Dedifferentiated amniotic fluid mesenchymal stem cell (primary cell): ENCODE measurements around the gene SFI1.
A peak's percentile ranks its signal among the peaks of the same experiment; 100 is the strongest.

Experiments used
- DNase-seq: peaks from one replicate; pipeline ENCODE4 v3.0.0-alpha.2; 2016; ENCODE audit errors: extremely low spot score

SFI1 gene

GRCh38 chr22:31635638-31636306 is 139.4 kb downstream of the SFI1 start:
- no peak for DNase-seq

DNA sequence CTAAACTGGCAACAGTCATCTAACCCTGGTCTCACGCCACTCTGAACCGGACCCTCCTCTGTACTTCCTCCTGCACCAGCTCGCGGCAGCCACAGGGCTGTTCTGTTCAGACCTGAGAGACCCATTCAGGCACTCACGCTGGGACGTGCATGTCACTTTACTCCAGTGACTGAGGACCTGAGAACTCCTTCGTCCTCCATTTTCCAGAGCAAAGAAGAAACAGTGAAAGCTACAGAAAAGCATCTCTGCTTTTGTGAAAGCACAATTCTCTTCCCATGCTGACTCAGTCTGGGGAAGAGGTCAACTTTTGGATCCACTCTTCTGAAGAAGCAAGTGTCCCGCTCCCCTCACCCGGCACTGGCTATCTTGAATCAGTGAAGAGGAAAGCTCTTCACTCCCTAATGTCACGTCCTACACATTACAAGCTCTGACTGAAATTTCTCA is 141.1 kb downstream of the SFI1 start:
- no peak for DNase-seq

GRCh38 chr22:31637891-31638618 is 141.7 kb downstream of the SFI1 start:
- DNase-seq: no peak

GRCh38 chr22:31639436-31640039 is 143.2 kb downstream of the SFI1 start:
- DNase-seq: no peak

DNA sequence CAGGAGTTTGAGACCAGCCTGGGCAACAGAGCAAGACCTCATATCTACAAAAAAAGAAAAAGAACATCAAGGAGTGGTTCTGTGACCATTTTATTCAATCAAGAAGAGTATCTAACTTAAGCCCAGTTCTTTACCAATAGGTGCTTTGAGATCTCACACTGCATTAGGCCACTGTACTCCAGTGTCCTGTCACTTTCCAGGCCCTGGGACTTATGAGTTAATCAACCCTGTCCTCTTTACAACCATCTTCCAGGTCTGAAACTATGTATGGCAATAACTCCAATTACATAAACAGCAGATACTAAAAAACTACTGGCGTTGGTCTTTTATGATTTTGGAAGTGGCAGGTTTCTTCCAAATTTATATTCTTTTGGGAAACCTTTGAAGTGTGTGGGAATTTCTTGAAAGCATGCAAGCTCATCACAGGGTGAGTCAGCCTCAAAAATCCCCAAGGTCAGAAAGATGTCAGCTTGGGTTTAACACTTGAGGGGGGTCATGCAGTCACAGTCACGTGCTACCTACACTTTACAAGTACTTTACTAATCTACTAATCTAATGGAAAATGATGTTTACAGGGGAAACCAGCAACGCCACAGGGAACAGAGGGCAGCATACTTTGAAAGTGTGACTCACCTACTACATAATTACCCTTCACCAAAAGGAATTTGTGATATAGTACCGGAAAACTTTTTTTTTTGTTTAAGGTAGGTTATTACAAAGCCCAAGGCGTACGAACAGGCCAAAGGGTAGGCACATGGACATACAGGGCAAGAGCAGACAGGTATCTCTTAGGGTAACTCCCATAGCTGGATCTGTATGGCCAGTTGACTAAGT is 150.1 kb downstream of the SFI1 start:
- DNase-seq: no peak

GRCh38 chr22:31647066-31647465 is 150.7 kb downstream of the SFI1 start:
- no peak for DNase-seq

DNA sequence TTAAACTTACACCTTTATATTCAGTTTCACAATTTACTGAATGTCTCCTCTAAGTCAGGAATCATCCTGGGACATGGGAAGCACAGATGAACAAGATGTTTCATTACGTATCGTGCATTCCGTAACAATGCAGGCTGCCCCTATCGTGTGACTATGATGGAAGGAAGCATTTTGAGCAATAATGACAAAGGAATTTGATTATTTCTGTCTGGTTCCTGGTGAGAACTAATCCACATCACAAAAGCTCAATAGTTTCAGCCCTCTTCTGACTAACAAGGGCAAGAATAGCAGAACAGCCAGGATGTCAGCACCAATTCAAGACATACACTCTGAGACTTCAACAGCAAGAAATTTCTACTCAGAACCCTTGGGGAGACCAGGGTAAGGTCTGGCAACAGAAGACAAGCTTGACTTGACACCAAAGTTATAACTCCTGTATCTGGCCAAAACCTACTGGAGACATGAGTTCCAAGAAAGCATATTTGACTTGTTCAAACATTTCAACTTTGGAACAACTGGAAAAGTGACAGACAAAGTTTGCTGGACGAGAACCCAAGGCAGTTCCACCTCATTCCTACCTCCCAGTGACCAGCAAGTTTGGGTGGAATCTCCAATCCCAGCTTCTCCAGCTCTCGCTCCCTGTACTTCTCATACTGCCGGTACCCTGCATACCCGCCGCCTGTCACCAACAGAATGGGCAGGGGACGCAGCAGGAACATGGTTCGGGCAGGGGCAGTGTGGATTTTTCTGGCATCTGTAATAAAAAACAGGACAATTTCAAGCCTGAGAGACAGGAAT is 151.4 kb downstream of the SFI1 start:
- no peak for DNase-seq

DNA sequence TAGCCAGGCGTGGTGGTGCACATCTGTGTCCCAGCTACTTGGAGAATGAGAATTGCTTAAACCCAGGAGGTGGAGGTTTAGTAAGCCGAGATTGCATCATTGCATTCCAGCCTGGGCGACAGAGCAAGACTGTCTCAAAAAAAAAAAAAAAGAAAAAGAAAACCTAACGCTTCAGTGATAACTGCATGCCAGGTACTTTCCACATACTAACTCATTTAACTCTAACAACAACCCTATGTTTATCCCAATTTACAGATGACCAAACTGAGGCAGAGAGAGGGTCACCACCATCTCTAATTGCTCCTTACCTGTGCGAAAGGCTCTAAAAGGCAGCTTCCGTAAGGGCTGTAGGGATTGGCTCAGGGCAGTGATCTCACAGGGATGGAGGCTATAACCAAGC is 154.1 kb downstream of the SFI1 start:
- DNase-seq: peak; percentile 57

DNA sequence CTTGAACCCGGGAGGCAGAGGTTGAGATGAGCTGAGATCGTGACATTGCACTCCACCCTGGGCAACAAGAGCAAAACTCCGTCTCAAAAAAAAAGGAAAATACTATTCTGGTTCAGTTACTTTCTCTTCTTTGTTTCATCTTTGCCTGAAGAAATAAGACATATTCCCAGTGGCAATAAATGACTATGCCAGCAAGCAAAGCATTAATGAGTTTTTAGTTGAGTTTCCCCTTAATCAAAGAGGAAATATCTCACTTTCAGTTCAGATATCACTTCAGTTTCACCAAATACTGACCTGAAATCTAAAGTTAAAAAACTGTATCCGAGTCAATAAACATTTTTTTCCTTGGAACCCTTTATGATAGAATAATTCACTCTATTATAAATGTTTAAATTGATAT is 155.3 kb downstream of the SFI1 start:
- no peak for DNase-seq

DNA sequence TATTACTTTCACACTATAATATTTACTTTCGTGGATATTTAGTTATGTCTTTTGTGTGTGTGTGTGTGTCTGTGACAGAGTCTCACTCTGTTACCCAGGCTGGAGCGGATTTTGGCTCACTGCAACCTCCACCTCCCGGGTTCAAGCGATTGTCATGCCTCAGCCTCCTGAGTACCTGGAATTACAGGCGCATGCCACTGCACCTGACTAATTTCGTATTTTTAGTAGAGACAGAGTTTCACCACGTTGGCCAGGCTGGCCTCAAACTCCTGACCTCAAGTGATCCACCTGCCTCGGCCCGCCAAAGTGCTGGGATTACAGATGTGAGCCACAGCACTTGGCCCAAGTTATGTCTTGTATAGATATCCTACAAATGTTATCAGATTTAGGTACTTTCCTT is 155.8 kb downstream of the SFI1 start:
- no peak for DNase-seq

DNA sequence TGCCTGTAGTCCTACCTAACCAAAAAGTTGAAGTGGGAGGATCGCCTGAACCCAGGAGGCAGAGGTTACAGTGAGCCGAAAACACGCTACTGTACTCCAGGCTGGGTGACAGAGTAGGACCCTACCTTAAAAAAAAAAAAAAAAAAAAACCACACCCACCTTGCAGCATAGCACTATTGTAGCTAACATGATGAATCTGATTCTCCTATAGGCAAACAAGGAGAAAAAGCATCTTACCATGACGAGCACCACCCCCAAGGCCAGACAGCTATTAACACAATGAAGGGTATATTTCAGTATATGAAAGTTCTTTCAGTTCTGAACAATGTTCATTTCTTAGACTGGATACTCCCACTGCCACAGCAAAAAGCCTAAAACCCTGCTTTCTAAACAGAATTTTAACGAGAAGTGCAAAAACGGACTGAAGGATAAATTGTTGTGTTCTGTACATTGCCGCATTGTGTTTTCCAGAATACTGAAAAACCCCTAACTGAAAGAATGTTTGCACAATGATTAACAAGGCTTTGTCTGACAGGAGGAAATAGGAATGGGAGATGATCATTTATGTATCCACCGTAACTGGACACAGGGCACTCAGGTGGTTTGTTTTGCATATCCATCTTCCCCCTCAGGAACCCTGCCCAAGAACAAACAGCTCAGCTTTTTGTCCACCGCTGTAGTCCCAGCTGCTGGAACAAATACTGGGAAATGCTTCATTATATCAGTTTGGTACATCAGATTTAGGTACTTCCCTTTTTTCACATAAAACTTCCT is 156.8 kb downstream of the SFI1 start:
- DNase-seq: no peak

DNA sequence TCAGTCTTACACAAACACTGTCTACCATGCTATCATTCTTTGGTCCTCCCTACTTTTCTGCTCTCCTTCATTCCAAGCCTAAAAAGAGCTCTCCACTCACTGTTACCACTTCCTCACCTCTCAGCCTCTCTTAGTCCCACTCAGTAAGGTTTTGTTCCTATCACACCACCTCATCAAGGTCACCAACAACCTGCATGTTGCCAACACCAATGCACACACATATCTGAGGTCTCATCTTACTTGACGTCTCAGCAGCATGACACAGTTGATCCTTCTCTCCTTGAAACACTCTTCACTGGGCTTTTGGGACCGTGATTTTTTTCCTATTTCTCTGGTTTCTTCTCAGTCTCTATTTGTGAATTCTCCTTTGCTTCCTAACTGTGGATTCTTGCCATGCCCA is 157.6 kb downstream of the SFI1 start:
- DNase-seq: no peak

GRCh38 chr22:31654408-31654807 is 158.1 kb downstream of the SFI1 start:
- no peak for DNase-seq

DNA sequence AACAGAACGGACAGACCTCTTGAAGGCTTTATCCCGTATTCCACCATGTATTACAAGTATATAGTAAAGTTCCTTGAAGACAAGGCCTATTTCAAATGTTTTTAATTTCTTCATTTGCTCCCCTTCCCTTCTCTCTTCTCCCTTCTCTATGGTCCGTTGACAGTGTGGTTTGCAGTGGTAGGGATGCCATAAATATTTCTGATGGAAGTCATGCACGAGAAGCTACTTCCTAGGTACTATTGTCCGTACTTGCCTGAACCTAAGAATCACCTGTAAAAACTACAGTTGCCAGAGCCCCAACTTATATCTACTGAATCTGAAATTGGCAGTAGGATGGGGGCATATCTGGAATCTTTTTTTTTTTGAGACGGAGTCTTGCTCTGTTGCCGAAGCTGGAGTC is 162.9 kb downstream of the SFI1 start:
- DNase-seq: no peak

DNA sequence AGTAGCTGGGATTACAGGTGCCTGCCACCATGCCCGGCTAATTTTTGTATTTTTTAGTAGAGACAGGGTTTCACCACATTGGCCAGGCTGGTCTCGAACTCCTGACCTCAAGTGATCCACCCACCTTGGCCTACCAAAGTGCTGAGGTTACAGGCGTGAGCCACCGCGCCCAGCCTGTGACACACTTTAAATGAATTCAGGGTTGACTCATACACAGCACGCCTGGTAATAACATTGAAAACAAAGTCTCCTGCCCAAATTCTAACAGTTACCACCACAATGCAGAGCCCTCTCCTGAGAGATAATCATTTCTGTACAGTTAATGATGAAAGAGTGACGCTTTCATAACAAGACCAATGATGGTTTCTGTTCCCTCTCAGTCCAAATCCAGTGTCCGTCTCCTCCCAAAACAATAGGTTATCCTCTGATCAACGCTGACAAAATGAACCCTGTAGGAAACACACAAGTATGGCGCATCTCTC is 164.6 kb downstream of the SFI1 start:
- DNase-seq: peak; percentile 24

DNA sequence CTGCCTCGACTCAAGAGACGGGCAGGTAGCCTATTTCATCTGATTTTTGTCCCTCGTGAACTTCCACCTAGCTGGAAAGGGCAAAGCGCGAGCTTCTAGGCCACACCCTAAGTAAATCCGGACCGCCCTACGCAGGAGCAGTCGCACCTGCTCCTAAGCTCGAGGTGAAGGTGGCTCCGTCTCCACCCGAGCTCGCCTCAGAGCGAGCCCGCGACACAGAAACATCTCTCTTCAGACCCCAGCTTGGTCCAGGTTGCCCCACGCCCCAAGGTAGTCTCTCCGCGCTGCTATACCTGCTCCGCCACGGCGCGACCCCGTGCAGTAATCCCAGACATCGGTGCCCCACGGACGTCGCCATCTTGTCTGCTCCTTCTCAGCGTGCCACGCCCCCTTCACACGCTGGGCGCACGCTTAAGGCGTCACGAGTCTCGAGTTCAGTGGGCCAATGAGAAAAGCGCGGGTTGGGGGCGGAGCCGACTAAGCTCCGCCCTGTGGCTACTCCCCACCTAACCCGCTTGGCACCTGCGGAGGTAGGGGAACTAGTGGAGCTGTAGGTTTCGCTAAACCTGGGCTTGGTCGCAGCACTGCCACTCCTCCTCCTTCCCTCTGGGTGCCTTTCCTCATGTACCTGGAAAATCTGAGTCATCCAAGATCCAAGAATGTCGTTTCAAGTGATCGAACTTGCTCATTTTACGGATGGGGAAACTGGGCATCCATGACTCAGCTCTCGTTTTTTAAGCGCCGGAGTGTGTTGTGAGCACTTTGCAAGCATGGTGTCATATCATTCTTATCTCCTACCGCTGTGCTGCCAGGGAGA is 165.7 kb downstream of the SFI1 start, which contains the start of gene PISD:
Gene PISD (minus strand): TSS at position 365 of the 817 bp plus-strand sequence. CDS start 7 bp downstream, at position 358.
- peak; percentile 95 for DNase-seq

GRCh38 chr22:31662668-31663037 is 166.3 kb downstream of the SFI1 start:
- DNase-seq: no peak
